HG03460 (cell line): ENCODE measurements around the gene CCDC8.
"Not testable (repeated sequence)": the region's sequence is repeated elsewhere in the genome, so short reads cannot be mapped to it uniquely, and the experiment has no call there.

Experiments
- ATAC-seq: cut with Tn5 transposase; IDR thresholded peaks from one replicate; pipeline ENCODE4 v1.9.1; 2021; ENCODE audit not compliant: unreplicated experiment

The CCDC8 gene

GRCh38 chr19:46428239-46429135 is 15.1 kb upstream of the CCDC8 start, which contains the start of gene PNMA8C:
Gene PNMA8C (minus strand): TSS chr19:46428936. CDS start chr19:46428359, 577 bp downstream.
- no peak for ATAC-seq

GRCh38 chr19:46427518-46428045 is 14.2 kb upstream of the CCDC8 start:
- no peak for ATAC-seq

GRCh38 chr19:46426506-46427162 is 13.3 kb upstream of the CCDC8 start:
- ATAC-seq, result no peak

- ATAC-seq, result no peak
Measured at GRCh38 chr19:46426035-46426505, 12.7 kb upstream of the CCDC8 start.

- ATAC-seq, result no peak
Measured at GRCh38 chr19:46423188-46423587, 9.8 kb upstream of the CCDC8 start.

- no peak for ATAC-seq
Measured at GRCh38 chr19:46422344-46422743, 9.0 kb upstream of the CCDC8 start.

GRCh38 chr19:46420056-46420455 is 6.7 kb upstream of the CCDC8 start:
- no peak for ATAC-seq

- ATAC-seq, result not testable (repeated sequence)
Measured at GRCh38 chr19:46415804-46416709, 2.7 kb upstream of the CCDC8 start.

- not testable (repeated sequence) for ATAC-seq
Measured at GRCh38 chr19:46414899-46415298, 1.5 kb upstream of the CCDC8 start.

GRCh38 chr19:46412650-46413261 is 608 bp downstream of the CCDC8 start:
- no peak for ATAC-seq

GRCh38 chr19:46411925-46412649 is 1.3 kb downstream of the CCDC8 start:
- no peak for ATAC-seq

- ATAC-seq, result no peak
Measured at GRCh38 chr19:46411088-46411924, 2.1 kb downstream of the CCDC8 start.

- ATAC-seq, result no peak
Measured at GRCh38 chr19:46410205-46411087, 2.9 kb downstream of the CCDC8 start.

- no peak for ATAC-seq
Measured at GRCh38 chr19:46409191-46409590, 4.2 kb downstream of the CCDC8 start.

GRCh38 chr19:46408664-46409039 is 4.7 kb downstream of the CCDC8 start:
- ATAC-seq, result no peak

- no peak for ATAC-seq
Measured at GRCh38 chr19:46407856-46408663, 5.3 kb downstream of the CCDC8 start.

GRCh38 chr19:46406976-46407375 is 6.4 kb downstream of the CCDC8 start:
- ATAC-seq, result no peak
